C4-2B (cell line): ENCODE measurements around the gene FMO5.
A peak's percentile ranks its signal among the peaks of the same experiment; 100 is the strongest.

Experiments used
- H3K27ac ChIP-seq: fragments of 450-650 bp; 2 replicates; pipeline ENCODE4 v1.5.1; 2017
- CTCF ChIP-seq: fragments of 450-650 bp; conservative IDR thresholded peaks from 2 replicates; pipeline ENCODE4 v1.5.1; 2017; ENCODE audit warnings: mild to moderate bottlenecking
- ZFX ChIP-seq: fragments of 450-650 bp; IDR thresholded peaks from 2 replicates; pipeline ENCODE4 v1.6.1; 2017

Gene FMO5

GRCh38 chr1:147189514-147189913 is 35.6 kb downstream of the FMO5 start:
- no peak overlapping the region for H3K27ac ChIP-seq
- no peak for TF ChIP-seq ZFX
- TF ChIP-seq CTCF, result no peak

GRCh38 chr1:147185432-147185831 is 39.7 kb downstream of the FMO5 start:
- no peak for TF ChIP-seq CTCF
- TF ChIP-seq ZFX, result no peak

GRCh38 chr1:147177611-147178380 is 47.3 kb downstream of the FMO5 start:
- H3K27ac ChIP-seq, result peak overlapping the region; percentile 9; the same call in 1 of the 2 replicates

More at GRCh38 chr1:147185432-147185831, 39.7 kb downstream of the FMO5 start:
- H3K27ac ChIP-seq, result no peak overlapping the region

GRCh38 chr1:147172168-147173016 is 52.7 kb downstream of the FMO5 start, which contains the start of gene PRKAB2:
Gene PRKAB2 (minus strand): TSS chr1:147172470. CDS start chr1:147172144, 326 bp downstream.
- TF ChIP-seq ZFX, result peak; percentile 74
- peak; percentile 99 for TF ChIP-seq CTCF
- H3K27ac ChIP-seq, result peak within 1 kb of the TSS; percentile 90

More at GRCh38 chr1:147177611-147178380, 47.3 kb downstream of the FMO5 start:
- TF ChIP-seq CTCF (no peak), ZFX (no peak)

GRCh38 chr1:147171399-147172167 is 53.6 kb downstream of the FMO5 start:
- no peak for TF ChIP-seq ZFX
- TF ChIP-seq CTCF, result no peak
- peak overlapping the region; percentile 90 for H3K27ac ChIP-seq

- TF ChIP-seq ZFX (no peak), CTCF (no peak)
- peak overlapping the region; percentile 90; the same call in 1 of the 2 replicates for H3K27ac ChIP-seq
Observed at GRCh38 chr1:147169840-147170674, 55.1 kb downstream of the FMO5 start.
